Neural cell (in vitro differentiated cells): ENCODE measurements around the gene MEP1A. TPM values are rescaled to one million over a fixed set of nuclear protein-coding genes. Genes with fewer than 3 reads are reported as not detected.

ENCODE experiments used
- H2AFZ ChIP-seq: fragments of 200-600, 300-800 bp; sonication (generic), shearing (Covaris generic); 2 replicates; pipeline ENCODE4 v1.6.0; 2014; ENCODE audit warnings: low read depth, mild to moderate bottlenecking, antibody characterized with exemption, low read length, moderate library complexity
- H3F3A ChIP-seq: fragments of 200-600 bp; shearing (Covaris generic); 2 replicates; pipeline ENCODE4 v1.6.1; 2016; ENCODE audit warnings: mild to moderate bottlenecking, moderate library complexity, mixed read lengths, antibody characterized with exemption, low read length; ENCODE audit not compliant: insufficient read depth, poor library complexity, severe bottlenecking
- H3K27ac ChIP-seq: fragments of 200-600, 300-800 bp; sonication (generic), shearing (Covaris generic); 2 replicates; pipeline ENCODE4 v1.5.1; 2014; ENCODE audit warnings: mild to moderate bottlenecking, low read length, moderate library complexity
- H3K27me3 ChIP-seq: fragments of 300-800, 200-600 bp; sonication (generic), shearing (Covaris generic); 2 replicates; pipeline ENCODE4 v1.6.0; 2014; ENCODE audit warnings: mild to moderate bottlenecking, low read depth, low read length, moderate library complexity; ENCODE audit not compliant: insufficient read depth
- H3K36me3 ChIP-seq: fragments of 300-800, 200-600 bp; sonication (generic), shearing (Covaris generic); 2 replicates; pipeline ENCODE4 v1.5.1; 2014; ENCODE audit warnings: mild to moderate bottlenecking, antibody characterized with exemption, low read length, moderate library complexity; ENCODE audit not compliant: insufficient read depth
- H3K4me2 ChIP-seq: fragments of 300-800, 200-600 bp; sonication (generic), shearing (Covaris generic); 2 replicates; pipeline ENCODE4 v1.6.0; 2014; ENCODE audit warnings: mild to moderate bottlenecking, low read length
- H3K4me3 ChIP-seq: fragments of 300-800, 200-600 bp; sonication (generic), shearing (Covaris generic); 2 replicates; pipeline ENCODE4 v1.5.1; 2014; ENCODE audit warnings: mild to moderate bottlenecking, low read length, moderate library complexity
- H3K79me2 ChIP-seq: fragments of 200-600 bp; shearing (Covaris generic); replicated peaks from 2 replicates; pipeline ENCODE4 v1.6.0; 2014; ENCODE audit warnings: mild to moderate bottlenecking, low read length, moderate library complexity; ENCODE audit not compliant: insufficient read depth
- H3K9ac ChIP-seq: fragments of 300-800, 200-600 bp; sonication (generic), shearing (Covaris generic); 2 replicates; pipeline ENCODE4 v1.6.1; 2016; ENCODE audit warnings: mild to moderate bottlenecking, low read length, mixed read lengths
- H3K9me2 ChIP-seq: fragments of 200-600 bp; shearing (Covaris generic); 2 replicates; pipeline ENCODE4 v1.6.1; 2016; ENCODE audit warnings: mild to moderate bottlenecking, low read length, mixed read lengths; ENCODE audit not compliant: insufficient read depth
- H3K9me3 ChIP-seq: fragments of 200-600, 300-800 bp; sonication (generic), shearing (Covaris generic); 2 replicates; pipeline ENCODE4 v1.6.1; 2016; ENCODE audit warnings: mild to moderate bottlenecking, mixed run types, low read length, moderate library complexity, mixed read lengths
- H4K20me1 ChIP-seq: fragments of 200-600 bp; shearing (Covaris generic); 2 replicates; pipeline ENCODE4 v1.6.1; 2016; ENCODE audit warnings: mild to moderate bottlenecking, mixed run types; ENCODE audit not compliant: insufficient read depth
- EP300 ChIP-seq: fragments of 450-650 bp; conservative IDR thresholded peaks from 2 replicates; pipeline ENCODE4 v1.6.1; 2014; ENCODE audit warnings: antibody characterized with exemption, mild to moderate bottlenecking, moderate library complexity; ENCODE audit not compliant: poor library complexity, severe bottlenecking
- EZH2 ChIP-seq: fragments of 200-600, 300-800 bp; shearing (Covaris generic), sonication (generic); IDR thresholded peaks from 2 replicates; pipeline ENCODE4 v1.6.1; 2014; ENCODE audit warnings: antibody characterized with exemption, low read length, borderline replicate concordance, mild to moderate bottlenecking; ENCODE audit not compliant: insufficient read depth, poor library complexity, severe bottlenecking
- MXI1 ChIP-seq: fragments of 450-650 bp; conservative IDR thresholded peaks from 2 replicates; pipeline ENCODE4 v1.6.1; 2014; ENCODE audit warnings: antibody characterized with exemption, mild to moderate bottlenecking; ENCODE audit not compliant: poor library complexity, severe bottlenecking
- POLR2AphosphoS5 ChIP-seq: IDR thresholded peaks from 2 replicates; pipeline ENCODE4 v1.6.1; 2012
- RAD21 ChIP-seq: fragments of 450-650 bp; conservative IDR thresholded peaks from 2 replicates; pipeline ENCODE4 v1.6.1; 2014; ENCODE audit warnings: antibody characterized with exemption, mild to moderate bottlenecking, moderate library complexity
- SMC3 ChIP-seq: fragments of 450-650 bp; conservative IDR thresholded peaks from 2 replicates; pipeline ENCODE4 v1.6.1; 2014; ENCODE audit warnings: antibody characterized with exemption, mild to moderate bottlenecking, moderate library complexity; ENCODE audit not compliant: poor library complexity
- TAF1 ChIP-seq: IDR thresholded peaks from 2 replicates; pipeline ENCODE4 v1.6.1; 2012; ENCODE audit warnings: low read depth
- polyA plus RNA-seq: library from polyadenylated mRNA; depleted of rRNA; stranded (reverse); fragments of >200 nt; gene quantifications from 2 replicates; pipeline ENCODE4 v1.2.3, GENCODE V29; 2014
- TF ChIP-seq, protein P1 (sequence below): fragments of 450-650 bp; IDR thresholded peaks from 2 replicates; pipeline ENCODE4 v1.5.1; 2014; ENCODE audit warnings: antibody characterized with exemption, mild to moderate bottlenecking, moderate library complexity; ENCODE audit not compliant: poor library complexity, severe bottlenecking
- TF ChIP-seq, protein P2 (sequence below): IDR thresholded peaks from 2 replicates; pipeline ENCODE4 v1.6.1; 2012; ENCODE audit warnings: borderline replicate concordance

MEP1A gene
- polyA plus RNA-seq, 1 donor from 2014 or later = not detected

DNA sequence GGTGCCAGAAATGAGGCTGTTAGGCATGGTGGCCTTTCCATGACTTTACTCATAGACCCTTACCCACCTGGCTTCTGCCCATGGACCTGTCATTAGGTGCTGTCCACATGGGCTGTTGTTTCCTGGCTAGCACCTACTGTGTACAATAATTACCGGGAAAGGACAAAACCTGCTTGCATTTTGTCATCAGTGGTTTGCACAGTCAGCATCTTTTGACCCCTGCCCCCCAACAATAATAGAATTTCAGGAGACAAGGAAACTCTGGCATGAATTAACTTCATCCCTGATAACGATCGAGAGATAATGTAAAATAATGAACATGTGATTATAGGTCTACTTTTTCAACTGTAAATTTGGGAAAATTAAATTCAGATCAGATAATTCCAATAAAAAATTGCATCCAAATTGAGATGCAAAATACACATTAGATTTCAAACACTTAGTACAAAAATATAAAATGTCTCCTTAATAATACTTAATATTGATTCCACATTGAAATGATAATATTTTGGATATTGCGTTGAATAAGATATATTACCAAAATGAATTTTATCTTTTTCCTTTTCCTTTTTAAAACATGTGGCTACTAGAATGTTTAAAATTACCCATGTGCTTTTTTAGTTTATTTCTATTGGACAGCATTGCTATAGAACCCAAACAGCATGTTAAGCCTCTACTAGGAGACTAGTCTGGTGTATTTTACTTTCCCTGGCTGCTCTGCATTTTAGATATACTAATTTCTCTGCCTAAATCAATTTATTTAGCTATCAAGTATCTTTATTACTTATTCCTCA, 34.0 kb upstream of the MEP1A start:
- Histone ChIP-seq H2AFZ (no peak overlapping the region), H3K79me2 (no peaks in the 10 kb centered on the region), H3K9me3 (no peaks in the 10 kb centered on the region), H3K9me2 (no peaks in the 10 kb centered on the region), H3K27ac (no peak overlapping the region), H3K27me3 (no peaks in the 10 kb centered on the region), H3K36me3 (no peaks in the 10 kb centered on the region), H3K4me3 (no peak overlapping the region), H3K9ac (no peak overlapping the region), H3F3A (no peaks in the 10 kb centered on the region), H4K20me1 (no peaks in the 10 kb centered on the region), H3K4me2 (no peak overlapping the region)
- TF ChIP-seq, protein P1, sequence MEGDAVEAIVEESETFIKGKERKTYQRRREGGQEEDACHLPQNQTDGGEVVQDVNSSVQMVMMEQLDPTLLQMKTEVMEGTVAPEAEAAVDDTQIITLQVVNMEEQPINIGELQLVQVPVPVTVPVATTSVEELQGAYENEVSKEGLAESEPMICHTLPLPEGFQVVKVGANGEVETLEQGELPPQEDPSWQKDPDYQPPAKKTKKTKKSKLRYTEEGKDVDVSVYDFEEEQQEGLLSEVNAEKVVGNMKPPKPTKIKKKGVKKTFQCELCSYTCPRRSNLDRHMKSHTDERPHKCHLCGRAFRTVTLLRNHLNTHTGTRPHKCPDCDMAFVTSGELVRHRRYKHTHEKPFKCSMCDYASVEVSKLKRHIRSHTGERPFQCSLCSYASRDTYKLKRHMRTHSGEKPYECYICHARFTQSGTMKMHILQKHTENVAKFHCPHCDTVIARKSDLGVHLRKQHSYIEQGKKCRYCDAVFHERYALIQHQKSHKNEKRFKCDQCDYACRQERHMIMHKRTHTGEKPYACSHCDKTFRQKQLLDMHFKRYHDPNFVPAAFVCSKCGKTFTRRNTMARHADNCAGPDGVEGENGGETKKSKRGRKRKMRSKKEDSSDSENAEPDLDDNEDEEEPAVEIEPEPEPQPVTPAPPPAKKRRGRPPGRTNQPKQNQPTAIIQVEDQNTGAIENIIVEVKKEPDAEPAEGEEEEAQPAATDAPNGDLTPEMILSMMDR = no peak
- TF ChIP-seq POLR2AphosphoS5 = no peak
- TF ChIP-seq RAD21 = no peak
- no peak for TF ChIP-seq EZH2
- TF ChIP-seq, protein P2, sequence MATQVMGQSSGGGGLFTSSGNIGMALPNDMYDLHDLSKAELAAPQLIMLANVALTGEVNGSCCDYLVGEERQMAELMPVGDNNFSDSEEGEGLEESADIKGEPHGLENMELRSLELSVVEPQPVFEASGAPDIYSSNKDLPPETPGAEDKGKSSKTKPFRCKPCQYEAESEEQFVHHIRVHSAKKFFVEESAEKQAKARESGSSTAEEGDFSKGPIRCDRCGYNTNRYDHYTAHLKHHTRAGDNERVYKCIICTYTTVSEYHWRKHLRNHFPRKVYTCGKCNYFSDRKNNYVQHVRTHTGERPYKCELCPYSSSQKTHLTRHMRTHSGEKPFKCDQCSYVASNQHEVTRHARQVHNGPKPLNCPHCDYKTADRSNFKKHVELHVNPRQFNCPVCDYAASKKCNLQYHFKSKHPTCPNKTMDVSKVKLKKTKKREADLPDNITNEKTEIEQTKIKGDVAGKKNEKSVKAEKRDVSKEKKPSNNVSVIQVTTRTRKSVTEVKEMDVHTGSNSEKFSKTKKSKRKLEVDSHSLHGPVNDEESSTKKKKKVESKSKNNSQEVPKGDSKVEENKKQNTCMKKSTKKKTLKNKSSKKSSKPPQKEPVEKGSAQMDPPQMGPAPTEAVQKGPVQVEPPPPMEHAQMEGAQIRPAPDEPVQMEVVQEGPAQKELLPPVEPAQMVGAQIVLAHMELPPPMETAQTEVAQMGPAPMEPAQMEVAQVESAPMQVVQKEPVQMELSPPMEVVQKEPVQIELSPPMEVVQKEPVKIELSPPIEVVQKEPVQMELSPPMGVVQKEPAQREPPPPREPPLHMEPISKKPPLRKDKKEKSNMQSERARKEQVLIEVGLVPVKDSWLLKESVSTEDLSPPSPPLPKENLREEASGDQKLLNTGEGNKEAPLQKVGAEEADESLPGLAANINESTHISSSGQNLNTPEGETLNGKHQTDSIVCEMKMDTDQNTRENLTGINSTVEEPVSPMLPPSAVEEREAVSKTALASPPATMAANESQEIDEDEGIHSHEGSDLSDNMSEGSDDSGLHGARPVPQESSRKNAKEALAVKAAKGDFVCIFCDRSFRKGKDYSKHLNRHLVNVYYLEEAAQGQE = no peak
- no peak for TF ChIP-seq SMC3
- no peak for TF ChIP-seq MXI1
- no peak for TF ChIP-seq TAF1
- no peak for TF ChIP-seq EP300

DNA sequence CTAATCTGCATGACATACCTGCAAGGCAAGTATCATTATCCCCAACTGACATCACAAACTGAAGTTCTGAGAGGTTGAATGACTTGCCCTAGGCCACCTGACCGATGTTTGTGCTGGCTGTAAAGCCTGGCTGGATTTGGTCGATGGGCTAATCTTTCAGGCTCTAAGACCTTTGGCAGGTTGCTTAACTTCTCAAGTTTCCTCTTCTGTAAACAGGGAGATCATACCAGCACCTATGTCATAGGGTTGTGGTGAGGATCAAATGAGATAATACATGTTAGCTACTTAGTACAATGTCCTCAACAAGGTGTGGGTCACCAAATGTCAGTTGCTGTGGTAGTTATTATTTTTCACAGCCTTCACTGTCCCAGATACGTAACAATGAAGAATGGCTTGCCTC, 32.3 kb upstream of the MEP1A start:
- Histone ChIP-seq H3K79me2 (no peaks in the 10 kb centered on the region), H3K27me3 (no peaks in the 10 kb centered on the region), H3K4me2 (no peak overlapping the region), H3K9ac (no peak overlapping the region), H2AFZ (no peak overlapping the region), H3F3A (no peaks in the 10 kb centered on the region), H3K27ac (no peak overlapping the region), H4K20me1 (no peaks in the 10 kb centered on the region), H3K9me3 (no peaks in the 10 kb centered on the region), H3K9me2 (no peaks in the 10 kb centered on the region), H3K4me3 (no peak overlapping the region), H3K36me3 (no peaks in the 10 kb centered on the region)
- TF ChIP-seq RAD21 (no peak), TAF1 (no peak), EP300 (no peak), MXI1 (no peak), SMC3 (no peak), EZH2 (no peak), POLR2AphosphoS5 (no peak)
- TF ChIP-seq, protein P1 = no peak
- TF ChIP-seq, protein P2 = no peak
